HG03521 (cell line): Measurements from ENCODE around the gene TMEM150B.
A peak's percentile ranks its signal among the peaks of the same experiment; 100 is the strongest.

Source experiments
- ATAC-seq: cut with Tn5 transposase; IDR thresholded peaks from one replicate; pipeline ENCODE4 v1.9.1; 2021; ENCODE audit warnings: mild to moderate bottlenecking, moderate library complexity; ENCODE audit not compliant: unreplicated experiment

TMEM150B gene

GRCh38 chr19:55308281-55308680 is 16.9 kb downstream of the TMEM150B start:
- no peak for ATAC-seq

GRCh38 chr19:55306712-55307111 is 18.4 kb downstream of the TMEM150B start:
- no peak for ATAC-seq

- ATAC-seq: no peak
Measured at GRCh38 chr19:55305983-55306562, 19.1 kb downstream of the TMEM150B start.

GRCh38 chr19:55305491-55305890 is 19.6 kb downstream of the TMEM150B start:
- no peak for ATAC-seq

- ATAC-seq: no peak
Measured at GRCh38 chr19:55304980-55305379, 20.2 kb downstream of the TMEM150B start.

GRCh38 chr19:55304279-55304978 is 20.7 kb downstream of the TMEM150B start:
- ATAC-seq: no peak

- ATAC-seq: no peak
Measured at GRCh38 chr19:55303477-55303876, 21.7 kb downstream of the TMEM150B start.

- no peak for ATAC-seq
Measured at GRCh38 chr19:55302318-55302703, 22.8 kb downstream of the TMEM150B start.

- peak; percentile 62 for ATAC-seq
Measured at GRCh38 chr19:55301459-55302317, 23.5 kb downstream of the TMEM150B start.

GRCh38 chr19:55300886-55301458 is 24.2 kb downstream of the TMEM150B start:
- no peak for ATAC-seq

- no peak for ATAC-seq
Measured at GRCh38 chr19:55299991-55300390, 25.1 kb downstream of the TMEM150B start.

GRCh38 chr19:55297267-55297666 is 27.9 kb downstream of the TMEM150B start:
- no peak for ATAC-seq

GRCh38 chr19:55289117-55289796 is 35.9 kb downstream of the TMEM150B start:
- no peak for ATAC-seq

- no peak for ATAC-seq
Measured at GRCh38 chr19:55287361-55288079, 37.6 kb downstream of the TMEM150B start.

- no peak for ATAC-seq
Measured at GRCh38 chr19:55285229-55285890, 39.8 kb downstream of the TMEM150B start.

- no peak for ATAC-seq
Measured at GRCh38 chr19:55284405-55285058, 40.6 kb downstream of the TMEM150B start.

GRCh38 chr19:55283548-55284377 is 41.4 kb downstream of the TMEM150B start, which contains the start of gene BRSK1:
BRSK1 (plus strand) TSS chr19:55283997; CDS start chr19:55284443, 446 bp downstream.
- ATAC-seq: no peak
